Stimulated activated CD8-positive, alpha-beta memory T cell treated with anti-CD3 and anti-CD28 coated beads, Interleukin-7, amount 100 ng/mL, for 4 hours (primary cell): ENCODE data around the gene IQCH.
A peak's percentile ranks its signal among the peaks of the same experiment; 100 is the strongest.

ENCODE experiments used
- DNase-seq, 2 donors: peaks; one replicate each; pipeline ENCODE4 v3.0.0-alpha.2; 2020; ENCODE audit warnings: low read depth in 2 of 2

The IQCH gene

DNA sequence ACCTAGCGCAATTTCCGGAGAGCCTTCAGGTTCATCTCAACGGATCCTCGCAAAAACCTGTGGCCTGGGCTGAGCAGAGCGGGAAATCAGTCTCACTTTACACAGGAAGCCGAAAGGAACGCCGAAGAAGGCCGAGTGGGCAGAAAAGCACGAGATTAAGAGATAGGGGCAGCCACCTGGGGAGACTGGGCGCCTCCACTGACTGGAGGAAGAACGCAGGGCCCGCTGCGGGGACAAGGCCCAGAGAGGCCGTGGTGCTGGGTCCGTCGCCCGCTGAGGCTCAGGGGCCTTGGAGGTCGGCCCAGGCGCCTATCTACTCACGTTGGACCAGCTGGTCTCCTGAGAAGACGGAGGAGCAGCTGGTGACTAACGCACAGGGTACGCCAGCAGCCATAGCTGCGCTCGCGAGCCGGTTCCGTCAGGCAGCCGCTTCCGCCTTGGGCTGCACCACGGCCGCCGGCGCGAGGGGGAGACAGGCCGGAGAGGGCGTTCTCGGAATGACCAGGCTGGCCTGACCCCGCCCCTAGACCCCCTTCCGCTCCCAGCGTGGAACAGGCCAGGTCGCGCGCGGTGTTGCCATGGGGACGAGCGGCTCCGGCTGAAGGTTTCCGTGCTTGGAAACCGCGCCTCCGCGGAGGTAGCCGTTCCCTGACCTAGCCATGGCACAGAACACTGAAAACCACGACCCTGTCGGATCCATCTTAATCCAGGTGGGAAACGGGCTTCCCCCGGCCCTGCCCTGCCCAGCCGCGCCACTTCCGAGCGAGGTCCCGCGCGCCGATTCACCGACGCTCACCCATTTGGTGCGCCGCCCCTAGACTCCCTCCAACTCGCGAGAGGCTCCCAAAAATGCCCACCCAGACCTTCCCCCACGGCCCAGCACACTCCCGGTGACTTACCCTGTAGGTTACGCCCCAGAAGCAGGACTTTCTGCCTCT is at the start of gene IQCH, which contains the start of gene AAGAB:
TSS of gene IQCH (plus strand) at position 549 of the 938 bp plus-strand sequence. CDS start at position 660, 111 bp downstream.
TSS of gene AAGAB (minus strand) at position 424 of the 938 bp plus-strand sequence. CDS start at position 394, 30 bp downstream.
- DNase-seq = peak; percentile 93 to 96

DNA sequence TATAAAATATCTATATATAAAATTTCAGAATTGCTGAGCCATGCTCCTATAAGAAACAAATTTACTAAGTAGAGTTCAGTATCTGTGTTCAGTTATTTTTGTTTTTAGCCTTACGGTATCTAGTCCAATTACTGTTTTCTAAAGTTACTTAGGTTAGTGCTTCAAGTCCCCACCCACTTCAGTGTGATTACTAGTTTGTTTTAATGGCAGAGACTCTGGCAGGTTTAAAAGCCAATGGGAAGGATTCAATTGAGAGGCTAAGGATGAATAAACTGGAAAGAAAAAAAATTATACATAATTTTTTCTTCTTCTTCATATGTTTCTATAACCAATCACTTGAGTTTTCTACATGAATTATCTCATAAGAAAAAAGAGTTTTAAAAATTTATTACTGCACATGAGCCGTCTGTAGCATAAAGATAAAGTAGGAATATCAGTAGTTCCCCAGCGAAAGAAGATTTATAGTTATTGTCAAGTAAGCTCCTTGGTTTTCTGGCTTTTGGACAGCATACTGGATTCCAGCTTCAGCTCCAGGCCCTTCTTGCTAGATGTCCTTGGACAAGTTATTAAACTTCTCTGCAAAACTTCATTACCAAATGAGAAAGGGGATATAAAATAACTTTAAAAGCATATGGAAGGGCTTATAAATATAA is 46.9 kb upstream of the IQCH start:
- DNase-seq = no peak

DNA sequence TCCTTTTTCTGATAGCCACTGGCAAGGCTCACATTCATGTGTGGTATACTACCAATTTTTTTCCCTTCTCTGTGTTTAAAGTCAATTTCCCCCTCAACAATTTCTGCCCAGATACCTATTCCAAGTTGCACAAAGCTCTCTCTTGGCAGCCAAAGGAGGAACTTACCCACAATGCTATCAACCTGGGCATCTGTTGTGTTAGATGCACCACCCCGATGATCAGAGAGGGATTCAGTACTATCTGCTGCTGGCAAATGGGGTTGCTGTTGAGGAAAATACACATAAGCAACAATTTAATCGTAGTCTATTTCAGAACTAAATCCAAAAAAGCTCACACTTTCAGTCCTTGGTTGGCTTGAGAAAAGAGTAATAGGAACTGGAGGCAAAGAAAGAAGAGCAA is 46.2 kb upstream of the IQCH start:
- DNase-seq = no peak

DNA sequence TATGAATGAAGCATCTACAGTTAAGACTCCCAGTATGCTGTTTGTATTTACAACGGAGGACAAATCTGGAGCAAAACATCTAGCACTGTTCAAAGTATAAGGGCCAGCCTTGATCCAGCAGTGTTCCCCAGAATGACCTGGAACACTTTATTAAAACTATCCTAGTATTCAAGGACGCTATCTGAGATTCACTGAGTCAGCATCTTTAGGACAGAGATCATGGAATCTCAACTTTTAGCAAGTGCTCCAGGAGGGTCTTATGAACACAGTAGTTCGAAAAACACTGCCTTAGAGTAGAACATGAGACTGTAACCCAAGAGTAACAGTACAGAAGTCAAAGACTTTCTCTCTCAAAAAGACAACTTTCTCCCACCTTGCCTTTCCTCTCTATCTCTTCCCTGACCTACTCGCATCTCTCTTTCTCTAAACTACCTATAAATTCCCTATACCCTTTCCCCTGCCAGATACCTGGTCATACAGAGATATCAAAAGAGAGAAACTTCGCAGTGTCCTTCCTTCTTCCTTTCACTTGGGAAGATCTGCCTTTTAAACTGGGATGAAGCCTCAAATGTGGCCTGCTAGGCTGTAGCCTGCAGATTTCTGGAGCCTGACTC is 43.9 kb upstream of the IQCH start:
- no peak for DNase-seq

DNA sequence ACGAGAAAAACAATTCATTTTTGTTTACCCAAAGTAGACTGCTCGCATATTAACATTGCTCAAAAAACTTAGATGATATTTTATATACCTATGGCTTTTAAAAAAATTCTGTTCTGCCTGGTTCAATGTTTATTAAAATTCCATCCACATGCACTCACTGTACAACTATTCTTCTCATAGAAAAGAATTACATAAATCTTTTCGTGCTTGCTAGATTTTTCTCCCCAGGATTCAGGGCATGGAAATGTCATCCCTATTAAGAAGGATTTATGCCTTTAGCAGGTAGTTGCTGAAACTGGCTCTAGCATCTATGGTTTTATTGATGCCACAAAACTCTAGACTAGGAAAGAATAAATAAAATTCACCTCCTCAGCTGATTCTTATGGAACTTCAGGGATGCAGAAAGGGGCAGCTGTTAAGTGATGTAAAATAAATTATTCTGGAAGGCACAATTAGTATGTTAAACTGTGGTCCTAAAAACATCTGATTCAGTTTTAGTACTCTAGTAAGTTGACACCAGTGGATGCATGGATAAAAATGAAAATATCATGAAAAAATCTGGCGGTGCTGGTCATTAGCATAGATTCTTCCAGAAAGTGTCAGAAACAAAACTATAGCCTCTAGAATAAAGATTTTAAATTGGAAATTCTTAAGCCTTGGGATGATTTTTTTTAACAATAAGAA is 41.8 kb upstream of the IQCH start:
- no peak for DNase-seq

DNA sequence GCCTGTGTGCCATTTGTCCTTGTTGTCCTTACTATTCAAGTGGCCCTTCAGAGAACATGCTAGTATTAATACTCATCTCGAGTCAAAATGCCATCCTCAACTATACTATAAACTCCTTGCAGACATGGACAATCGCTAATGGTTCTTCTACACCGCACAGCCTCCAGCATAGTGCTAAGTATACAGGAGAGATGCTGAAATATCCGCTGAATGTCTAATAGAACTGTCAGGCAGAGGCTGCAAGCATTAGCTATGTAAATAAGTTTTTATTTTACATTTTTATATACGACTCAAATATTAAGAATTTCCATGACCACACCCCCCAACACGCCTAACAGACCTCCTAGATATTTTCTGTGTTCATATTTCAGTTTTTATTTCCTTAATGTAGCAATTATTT is 39.5 kb upstream of the IQCH start:
- DNase-seq = no peak

DNA sequence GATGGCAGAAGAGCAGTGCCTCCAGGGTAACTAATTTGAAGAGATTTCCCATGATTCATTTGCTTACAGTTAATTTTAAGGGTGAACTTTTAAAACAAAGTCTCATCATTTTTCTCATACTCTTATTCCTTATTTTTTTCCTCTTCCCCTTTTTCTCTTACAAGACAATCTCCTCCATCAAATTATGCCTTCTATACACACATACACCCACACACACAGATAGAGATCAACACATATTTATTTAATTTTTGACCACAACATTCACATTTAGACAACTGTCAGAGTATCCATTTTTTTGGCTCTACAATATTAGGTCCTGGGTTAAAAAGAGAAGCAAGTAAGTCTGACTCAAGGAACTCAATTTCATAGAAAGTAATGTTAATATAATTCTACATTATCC is 37.7 kb upstream of the IQCH start:
- DNase-seq = no peak

DNA sequence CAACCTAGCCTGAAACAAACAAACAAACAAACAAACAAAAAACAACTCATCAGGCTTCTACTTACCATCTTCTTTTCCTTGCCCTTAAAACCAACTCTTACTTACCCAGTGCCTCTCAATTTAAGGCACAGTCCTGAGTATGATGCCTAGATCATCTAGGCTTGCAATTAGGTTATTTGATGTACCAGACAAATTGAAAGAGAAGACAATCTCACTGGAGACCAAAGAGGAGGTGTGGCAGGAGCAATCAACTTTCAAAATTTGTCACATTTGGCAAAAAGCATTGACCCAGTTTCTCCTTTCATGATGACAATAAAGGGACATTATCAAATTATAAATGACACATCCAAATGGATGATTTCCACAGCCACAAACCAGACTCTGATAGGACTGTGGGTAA is 36.2 kb upstream of the IQCH start:
- DNase-seq = no peak

DNA sequence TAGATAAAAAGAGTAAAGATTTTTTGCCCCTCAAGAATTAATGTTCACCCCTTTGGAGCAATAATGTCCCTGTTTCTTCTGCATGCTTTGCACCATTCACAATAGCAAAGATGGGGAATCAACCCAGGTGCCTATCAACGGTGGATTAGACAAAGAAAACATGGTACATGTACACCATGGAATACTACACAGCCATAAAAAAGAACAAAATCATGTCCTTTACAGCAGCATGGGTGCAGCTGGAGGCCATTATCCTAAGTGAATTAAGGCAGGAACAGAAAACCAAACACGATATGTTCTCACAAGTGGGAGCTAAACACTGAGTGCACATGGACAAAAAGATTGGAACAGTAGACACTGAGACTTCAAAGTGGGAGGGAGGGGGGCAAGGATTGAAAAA is 35.3 kb upstream of the IQCH start:
- no peak for DNase-seq

DNA sequence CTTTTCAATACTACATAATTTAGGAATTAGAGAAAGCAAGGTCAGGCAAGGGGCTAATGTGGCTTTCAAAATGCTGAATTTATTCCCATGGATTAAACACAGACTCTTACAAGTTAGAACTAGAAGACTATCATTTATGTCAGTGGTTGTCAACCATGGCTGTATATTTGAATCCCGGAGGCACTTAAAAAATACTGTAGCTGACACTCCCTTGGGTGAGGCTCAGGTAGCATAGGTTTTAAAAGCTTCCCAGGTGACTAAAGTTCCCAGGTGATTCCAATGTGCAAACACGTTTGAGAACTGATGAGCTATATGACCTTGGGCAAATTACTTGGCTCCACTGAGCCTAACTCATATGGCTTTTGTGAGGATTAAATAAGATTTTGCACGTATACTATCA is 29.7 kb upstream of the IQCH start:
- DNase-seq = no peak

DNA sequence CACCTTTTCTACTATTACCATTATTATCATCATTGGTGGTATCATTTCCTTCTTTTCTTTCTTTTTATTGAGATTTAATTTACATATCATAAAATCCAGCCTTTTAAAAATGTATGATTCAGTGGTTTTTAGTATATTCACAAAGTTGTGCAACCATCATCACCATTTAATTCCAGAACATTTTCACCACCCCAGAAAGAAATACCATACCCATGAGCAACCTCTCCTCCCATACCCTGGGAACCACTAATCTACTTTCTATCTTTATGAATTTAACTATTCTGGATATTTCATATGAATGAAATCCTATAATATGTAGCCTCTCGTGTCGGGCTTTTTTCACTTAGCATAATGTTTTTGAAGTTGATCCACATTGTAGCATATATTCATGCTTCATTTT is 29.2 kb upstream of the IQCH start:
- DNase-seq = no peak

DNA sequence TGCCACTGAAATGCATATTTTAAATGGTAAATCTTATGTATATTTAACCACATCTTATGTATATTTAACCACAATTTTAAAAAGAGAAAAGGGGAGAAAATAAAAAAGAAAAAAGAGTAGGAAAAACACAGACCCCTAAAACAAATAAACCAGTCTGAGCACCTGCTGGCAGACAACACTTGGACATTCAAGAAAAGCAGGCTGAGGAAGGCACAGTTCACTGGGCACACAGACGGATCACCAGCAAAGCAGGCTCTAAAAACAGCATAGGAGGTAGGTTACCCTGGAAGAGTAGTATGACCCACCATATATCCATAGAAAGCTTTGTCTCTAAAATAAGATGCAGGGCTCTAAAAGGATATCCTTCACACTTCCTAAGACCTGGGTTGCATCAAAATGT is 27.2 kb upstream of the IQCH start:
- no peak for DNase-seq

DNA sequence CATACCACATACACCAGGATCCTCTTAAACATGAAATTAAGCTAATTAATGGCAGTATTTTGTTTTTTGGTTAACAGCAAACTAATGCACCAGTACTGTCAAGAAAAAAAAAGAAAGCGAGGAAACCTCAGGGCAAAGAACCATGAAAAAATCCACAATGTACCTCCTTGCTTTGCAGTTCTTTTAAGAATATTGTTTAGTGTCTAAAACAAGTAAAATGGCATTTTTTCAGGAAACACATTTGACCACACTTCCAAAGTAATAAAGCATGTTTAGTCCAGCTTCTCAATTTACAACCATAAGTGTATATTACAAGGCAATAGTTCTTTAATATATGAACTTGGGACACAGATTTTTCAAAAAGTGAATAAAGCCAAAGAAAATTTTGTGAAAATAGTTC is 26.7 kb upstream of the IQCH start:
- DNase-seq = no peak

DNA sequence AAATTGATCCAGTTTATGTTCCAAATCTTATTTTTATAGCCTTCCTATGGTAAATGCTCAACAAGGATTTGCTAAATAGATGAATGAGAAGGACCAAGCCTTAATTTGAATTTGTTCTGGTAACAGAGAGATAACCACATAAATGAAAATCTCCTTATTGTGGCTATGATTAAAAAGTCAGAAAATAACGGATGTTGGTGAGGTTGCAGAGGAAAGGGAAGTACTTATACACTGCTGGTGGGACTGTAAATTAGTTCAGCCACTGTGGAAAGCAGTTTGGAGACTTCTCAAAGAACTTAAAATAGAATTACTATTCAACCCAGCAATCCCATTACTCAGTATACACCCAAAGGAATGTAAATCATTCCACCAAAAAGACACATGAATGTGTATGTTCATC is 26.3 kb upstream of the IQCH start:
- no peak for DNase-seq

DNA sequence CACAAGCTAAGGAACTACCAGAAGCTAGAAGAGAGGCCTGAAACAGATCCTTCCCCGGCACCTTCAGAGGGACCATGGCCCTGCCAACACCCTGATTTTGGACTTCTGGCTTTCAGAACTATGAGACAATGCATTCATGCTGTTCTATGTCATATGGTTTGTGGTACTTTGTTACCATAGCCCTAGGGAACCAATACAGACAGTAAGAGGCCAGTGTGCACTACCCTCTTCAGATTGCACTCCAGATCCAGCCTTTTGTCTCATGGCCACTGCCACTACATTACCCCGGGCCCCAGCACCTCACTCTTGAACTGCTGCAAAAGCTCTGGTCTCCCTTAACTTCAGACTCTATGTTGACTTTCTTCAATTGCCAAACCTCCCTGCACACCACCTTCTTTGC is 24.1 kb upstream of the IQCH start:
- DNase-seq = no peak

DNA sequence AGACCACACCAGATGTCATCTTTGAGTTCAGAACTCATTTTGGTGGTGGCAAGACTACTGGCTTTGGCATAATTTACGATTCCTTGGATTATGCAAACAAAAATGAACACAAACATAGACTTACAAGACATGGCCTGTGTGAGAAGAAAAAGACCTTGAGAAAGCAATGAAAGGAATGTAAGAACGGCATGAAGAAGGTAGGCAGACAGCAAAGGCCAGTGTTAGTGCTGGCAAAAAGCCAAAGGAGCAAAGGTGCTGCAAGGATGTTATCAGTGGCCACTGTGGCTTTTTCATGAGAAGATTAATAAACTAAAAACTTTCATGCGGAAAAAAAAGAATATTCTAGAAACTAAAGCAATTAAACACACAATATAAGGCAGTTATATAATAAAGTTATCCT is 22.0 kb upstream of the IQCH start:
- no peak for DNase-seq

DNA sequence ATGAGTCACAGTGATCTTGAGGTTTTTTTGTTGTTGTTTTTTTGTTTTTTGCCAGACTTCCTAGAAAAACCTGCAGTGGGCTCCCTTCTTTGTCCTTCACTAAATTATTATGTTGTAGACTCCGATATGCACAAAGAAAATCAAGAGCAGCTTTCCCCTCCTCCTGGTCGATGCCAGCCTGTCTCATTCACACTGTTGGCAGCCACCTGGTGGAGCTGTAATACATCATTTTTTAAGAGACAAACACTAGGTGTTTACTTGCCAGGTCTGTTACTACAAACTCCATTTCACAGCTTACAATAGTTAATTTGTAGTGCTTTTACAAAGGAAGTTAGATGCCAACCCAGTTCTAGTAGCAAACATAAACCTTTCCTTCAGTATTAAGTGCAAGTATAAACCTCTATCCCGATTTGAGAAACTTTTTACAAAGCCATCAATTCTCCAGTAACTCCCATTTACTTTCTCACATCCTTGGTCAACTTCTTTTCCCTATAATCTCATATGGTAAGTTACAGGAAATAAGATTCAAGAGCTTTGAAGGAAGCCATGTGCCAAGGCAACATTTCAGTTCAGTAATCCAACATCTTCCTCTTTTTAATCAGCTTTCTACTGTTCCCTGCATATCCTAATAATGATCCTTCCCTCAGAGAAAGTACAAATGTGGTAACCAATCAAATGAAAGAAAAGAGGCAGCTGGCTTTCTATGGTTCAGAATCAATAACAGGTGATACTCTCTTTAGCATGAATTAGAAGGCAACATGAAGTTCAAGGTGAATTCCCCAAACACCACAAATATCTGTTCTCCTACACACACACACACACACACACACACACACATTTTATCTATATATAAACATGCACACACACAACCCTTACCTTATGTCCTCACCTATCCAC is 14.1 kb upstream of the IQCH start:
- DNase-seq = no peak

DNA sequence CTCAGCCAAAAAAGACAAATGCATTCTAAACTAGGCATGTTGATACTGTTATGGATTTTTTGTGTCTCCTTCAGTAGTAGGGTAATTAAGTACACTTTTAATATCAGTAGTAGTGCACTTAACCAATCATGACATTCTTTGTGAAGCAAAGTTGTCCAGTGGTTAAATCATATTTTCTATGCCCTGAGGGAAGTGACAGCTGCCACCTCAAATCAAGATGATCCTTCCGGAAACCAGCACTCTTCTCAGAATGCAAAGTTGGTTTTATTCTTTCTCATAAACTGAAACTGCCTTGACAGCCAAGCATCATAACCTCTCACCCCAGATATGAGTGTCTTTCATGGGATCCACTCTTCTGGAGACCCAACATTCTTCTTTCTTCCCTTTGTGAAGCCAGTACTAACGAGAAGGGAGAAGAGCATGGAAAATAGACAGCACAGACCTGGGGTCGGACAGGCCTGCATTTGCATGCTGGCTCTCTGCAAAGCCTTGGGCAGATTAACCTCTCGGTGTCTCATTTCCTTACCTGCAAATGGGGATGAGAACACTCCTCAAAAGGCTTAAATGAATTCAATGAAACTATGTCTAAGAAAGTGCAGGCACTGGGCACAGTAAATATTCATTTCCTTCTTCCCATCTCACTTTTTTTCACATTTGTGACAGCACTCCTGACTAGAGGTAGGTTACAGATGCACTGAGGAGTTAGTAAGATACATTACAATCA is 13.3 kb upstream of the IQCH start:
- no peak for DNase-seq

DNA sequence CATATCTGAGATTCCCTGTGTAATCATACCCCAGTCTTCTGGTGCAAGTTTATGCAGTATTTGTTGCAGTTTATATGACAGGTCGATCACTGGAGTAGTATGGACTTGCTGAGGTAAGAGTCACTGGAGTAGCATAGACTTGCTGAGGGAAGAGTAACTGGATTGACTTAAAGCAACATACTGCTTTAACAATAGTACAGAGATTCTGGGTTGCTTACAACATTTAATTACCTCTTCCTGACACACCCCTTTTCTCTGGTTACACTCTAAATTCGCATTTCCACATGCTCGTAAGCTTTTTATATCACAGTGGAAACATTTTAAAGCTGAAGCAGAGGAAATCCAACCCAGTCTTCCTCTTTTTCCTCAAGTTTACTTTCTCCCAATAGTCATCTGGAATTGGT is 11.9 kb upstream of the IQCH start:
- no peak for DNase-seq

DNA sequence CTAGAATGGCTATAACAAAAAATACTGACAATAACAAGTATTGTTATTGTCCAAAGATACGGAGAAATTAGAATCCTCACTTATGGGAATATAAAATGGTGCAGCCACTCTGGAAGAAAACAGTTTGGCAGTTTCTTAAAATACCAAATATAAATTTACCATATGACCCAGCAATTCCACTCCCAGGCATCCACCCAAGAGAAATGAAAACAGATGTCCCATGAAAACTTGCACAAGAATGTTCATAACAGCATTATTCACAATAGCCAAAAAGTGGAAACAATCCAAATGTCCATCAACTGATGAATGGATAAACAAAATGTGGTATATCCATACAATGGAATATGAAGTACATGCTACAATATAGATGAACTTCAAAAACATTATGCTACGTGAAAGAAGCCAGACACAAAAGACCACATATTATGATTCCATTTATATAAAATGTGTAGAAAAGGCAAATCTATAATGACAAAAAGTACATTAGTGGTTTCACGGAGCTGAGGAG is 9.6 kb upstream of the IQCH start:
- DNase-seq = no peak
